HG02678 (cell line): Measurements from ENCODE around the gene HK2.
A peak's percentile ranks its signal among the peaks of the same experiment; 100 is the strongest.

ENCODE experiments used
- ATAC-seq: cut with Tn5 transposase; IDR thresholded peaks from one replicate; pipeline ENCODE4 v1.9.1; 2021; ENCODE audit warnings: mild to moderate bottlenecking, moderate library complexity; ENCODE audit not compliant: unreplicated experiment

Gene HK2

DNA sequence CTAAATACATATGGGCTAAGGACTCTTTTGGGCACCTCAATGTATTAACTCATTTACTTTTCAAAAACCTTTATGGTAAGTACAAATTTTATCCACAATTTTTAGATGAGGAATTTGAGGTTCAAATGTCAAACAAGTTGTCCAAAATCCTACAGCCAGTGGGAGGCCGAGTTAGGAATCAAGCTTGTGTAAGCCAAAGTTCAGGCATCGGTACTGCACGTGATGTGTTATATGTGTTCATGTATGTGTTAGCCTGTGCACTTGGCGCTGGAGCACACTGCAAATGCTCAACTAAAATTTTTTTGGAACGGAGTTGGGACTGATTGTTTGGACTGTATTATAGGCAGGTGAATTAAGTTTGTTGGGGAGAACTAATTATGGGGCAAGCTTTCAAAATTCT, 22.7 kb downstream of the HK2 start:
- ATAC-seq: no peak

DNA sequence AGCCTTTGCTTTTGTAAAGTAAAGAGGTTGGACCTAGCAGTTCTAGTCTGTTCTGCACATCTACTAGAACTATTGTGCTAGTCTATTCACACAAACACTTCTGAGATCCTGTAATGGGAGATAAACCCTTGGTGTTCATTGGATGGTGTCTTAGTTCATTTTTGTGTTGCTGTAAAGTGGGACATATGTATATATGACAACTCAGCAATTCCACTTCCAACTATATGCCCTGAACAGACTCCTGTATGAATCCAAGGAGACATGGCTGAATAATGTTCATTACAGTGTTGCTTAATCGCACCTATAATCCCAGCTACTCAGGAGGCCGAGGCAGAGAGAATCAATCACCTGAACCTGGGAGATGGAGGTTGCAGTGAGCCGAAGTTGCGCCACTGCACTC, 23.3 kb downstream of the HK2 start:
- ATAC-seq: no peak

DNA sequence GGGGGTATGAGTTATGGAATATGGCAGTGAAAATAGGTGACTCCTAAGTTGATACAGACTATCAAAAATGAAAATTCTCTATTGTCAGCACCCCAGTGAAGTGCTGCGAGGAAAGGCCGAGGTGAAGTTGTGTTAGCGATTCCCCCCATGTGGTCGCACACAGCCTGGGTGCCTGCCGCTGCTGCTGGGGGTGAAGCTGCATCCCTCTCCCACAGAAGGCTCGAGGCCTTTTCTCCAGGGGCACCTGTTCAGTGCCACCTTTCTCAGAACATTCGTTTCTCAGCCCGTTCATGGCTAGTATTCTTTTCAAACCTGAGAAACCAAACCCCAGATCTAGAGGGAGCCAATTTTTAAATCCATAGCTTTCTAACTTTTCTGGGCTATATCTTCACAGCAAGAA, 23.8 kb downstream of the HK2 start:
- ATAC-seq: no peak

DNA sequence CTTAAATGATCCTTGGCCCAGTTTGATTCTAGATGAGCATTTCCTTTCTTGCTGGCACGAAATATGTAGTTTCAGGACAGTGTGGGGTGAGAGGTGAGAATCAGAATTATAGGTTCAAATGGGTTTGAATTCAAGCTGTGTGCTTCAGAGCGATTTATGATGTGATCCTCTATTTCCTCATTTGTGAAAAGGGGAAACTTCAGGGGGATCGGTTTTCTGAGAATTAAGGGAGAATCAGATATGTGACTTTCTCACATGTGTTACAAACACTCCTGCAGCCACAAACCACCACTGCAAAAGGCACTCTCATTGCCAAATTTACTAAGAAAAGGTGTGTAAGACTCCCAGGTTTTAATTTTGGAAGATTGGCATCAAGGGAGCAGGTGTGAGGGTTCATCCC, 24.4 kb downstream of the HK2 start:
- ATAC-seq: no peak

DNA sequence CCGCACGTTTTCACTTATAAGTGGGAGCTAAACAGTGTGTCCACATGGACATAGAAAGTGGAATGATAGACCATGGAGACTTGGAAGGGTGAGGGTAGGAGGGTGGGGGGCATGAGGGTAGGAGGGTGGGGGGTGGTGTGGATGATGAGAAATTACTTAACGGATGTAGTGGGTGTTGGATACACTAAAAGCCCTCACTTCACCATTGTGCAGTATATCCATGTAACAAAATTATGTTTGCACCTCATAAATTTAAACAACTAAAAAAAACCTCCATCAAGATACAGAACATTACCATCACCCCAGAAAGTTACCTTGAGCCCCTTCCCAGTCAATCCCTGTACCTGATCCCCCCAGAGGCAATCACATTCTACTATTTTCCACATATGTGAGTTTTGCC, 26.2 kb downstream of the HK2 start:
- no peak for ATAC-seq

DNA sequence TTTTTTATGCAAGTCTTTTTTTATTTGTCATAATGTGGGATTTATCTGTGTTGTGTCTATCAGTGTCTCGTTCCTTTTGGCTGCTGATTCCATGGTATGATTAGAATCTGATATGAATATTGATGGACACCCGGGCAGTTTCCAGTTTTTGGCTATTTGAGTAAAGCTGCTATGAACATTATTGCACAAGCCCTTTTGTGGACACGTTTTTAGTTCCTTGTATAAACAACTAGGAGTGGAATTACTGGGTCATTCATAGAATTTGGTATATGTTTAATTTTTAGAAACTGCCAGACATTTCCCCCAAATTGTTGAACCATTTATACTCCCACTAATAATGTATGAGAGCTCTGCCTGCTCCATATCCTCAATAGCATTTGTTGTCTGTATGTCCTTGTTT, 26.6 kb downstream of the HK2 start:
- no peak for ATAC-seq

DNA sequence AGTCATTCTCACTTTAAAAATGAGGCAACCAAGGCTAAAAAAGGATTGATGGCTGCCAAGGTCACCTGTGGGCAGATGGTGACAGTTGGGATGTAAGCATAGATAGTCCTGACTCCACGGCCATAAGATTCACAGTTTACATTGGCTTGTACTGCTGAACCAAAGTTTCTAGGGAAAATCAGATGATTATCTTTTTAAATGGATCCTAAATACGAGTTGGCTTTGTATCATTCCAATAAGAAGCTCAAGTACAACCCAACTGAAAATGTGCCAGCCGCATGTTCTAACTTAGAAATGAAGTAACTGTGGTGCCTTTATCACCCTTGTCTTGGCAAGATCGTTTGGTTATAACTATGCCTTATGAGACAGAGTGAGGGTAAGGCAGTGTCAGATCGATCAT, 27.6 kb downstream of the HK2 start:
- ATAC-seq: no peak

DNA sequence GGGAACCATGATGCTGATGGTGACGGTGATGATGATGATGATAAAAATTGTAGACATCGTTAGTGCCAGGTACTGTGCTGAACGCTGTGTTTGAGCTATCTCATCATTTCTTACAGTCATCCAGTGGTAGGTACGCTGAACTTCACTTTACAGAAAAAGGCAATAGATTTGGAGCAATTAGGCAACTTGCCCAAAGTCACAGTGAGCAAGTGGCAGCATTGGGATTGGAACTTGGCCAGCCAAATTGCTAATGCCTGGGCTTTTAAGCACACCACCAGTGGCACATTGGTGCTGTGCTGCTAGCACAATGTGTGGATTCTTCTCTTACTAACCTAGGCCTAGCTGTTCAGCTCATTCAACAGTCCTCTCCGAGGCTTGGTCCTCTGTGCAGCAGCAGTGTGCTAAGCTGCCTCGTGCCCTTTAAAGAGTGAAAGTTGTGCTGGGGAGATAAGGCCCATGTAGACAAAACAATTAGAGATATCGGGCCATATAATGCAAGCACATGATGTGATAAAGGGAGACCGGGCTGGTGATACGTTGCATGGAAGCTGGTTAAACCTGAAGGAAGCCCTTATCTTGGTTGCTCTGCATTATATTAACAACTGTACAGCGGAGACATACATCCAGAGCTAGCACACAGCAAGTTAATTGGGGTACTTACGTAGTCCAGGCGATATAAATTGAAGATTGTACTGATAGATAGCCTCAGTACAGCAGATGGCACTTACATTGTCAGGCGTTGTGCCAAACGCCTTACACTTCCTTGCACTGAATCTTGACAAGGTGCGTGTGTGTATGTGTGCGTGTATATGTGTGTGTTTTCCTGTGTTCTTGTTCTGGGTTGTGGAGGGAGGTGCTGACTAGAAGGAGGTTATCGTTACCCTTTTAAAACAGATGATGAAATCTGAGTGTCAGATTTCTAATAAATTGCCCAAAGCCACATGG, 28.4 kb downstream of the HK2 start:
- no peak for ATAC-seq

DNA sequence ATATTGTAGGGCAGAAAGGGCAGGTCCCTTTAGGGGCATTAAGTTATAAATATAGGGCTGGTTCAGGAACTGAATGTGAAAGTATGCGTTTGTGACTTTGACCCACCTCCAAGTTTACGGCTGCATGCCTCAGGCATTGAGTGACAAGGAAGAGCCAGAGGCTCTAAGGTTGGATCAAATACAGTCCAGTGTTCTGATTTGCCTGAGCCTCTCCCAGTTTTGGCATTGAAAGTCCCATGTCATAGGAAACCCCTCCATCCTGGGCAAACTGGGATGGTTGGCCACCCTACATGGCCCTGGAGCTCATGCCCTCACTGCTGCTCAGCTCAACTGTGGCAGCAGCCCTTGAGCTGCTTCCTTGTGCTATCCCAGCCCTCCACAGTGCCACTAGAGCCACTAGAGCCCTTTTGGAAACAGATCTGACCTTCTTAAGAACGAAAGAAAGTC, 29.9 kb downstream of the HK2 start:
- ATAC-seq: peak; percentile 50

DNA sequence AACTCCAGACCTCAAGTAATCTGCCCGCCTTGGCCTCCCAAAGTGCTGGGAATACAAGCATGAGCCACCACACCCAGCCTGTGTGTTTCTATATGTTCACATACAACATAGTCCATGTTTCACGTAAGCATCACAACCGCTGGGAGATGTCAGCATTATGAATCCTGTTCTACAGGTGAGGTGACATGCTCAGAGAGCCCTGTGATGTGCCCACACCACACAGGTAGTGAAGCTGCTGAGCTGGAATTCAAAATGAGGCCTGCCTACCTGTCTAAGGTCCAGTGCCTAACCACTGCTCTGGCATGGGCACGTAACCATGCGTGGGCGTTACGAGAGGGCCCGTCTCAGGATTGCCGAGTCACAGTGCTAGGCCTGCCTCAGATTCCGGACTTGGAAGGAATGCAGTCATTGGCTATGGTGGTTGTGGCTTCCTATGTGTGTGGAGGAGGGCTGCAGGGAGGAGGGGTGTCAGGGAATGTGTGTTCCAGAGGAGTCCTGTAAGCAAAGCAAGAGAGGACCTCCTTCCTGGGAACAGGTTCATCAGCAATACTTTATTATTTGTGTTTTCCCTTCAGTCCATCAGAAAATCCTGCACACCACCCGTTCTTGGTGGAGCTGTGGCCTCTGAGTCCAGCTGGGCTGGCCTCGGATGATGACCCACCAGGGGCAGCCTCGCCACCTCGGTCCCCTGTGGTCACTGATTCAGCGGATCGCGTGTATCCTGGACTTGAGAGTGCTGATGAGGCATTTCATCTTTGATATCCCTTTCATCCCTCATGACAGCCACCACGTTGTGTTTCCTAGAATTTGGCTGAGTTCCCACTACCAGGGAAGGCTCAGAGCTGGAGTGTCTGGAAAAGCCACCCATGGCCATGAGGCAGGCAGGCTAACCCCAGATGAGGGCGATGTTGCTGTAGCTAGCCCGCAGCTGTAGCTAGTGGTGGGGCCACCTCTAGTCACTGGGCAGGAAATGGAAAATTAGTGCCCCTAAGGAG, 31.1 kb downstream of the HK2 start:
- ATAC-seq: no peak

DNA sequence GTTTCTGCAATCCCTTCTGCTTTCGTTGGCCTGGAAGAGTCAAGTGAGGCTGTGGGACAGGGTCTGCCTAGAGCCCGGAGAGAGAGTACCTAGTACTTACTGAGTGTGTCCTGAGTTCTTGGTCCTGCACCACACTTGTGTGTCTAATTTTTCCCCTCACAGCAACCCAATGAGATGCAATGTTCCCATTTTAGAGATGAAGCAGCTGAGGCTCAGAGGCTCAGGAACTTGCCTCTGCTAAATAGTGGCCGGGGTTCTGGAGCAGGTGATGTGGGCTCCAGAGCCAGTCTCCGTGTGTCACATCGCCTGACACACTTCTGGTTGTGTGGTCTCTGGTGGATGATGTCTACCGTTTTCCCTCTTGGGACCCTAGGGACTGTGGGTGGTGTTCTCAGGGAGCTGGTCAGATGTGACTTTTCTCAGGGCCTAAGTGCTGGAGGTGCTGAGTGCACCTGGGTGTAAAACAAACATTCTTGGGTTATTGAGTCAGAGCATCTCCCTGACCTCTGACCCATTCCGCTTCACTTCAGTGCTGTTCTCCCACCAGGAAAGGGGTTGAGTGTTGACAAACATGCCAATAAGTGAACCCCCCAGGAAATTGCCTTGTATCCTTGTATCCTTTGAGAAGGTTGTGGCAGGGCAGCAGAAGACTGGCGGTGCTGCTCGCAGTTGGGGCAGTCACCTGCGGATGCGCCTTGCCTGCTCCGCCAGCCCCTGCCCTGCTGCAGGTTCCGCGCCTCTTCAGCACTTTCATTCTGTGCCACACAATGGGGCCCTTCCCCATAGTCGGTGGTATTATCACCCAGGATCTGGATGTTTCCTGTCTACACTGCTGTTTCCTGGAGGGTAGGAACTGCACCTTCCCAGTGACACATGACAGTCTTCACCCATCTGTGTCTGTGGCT, 32.1 kb downstream of the HK2 start:
- no peak for ATAC-seq

DNA sequence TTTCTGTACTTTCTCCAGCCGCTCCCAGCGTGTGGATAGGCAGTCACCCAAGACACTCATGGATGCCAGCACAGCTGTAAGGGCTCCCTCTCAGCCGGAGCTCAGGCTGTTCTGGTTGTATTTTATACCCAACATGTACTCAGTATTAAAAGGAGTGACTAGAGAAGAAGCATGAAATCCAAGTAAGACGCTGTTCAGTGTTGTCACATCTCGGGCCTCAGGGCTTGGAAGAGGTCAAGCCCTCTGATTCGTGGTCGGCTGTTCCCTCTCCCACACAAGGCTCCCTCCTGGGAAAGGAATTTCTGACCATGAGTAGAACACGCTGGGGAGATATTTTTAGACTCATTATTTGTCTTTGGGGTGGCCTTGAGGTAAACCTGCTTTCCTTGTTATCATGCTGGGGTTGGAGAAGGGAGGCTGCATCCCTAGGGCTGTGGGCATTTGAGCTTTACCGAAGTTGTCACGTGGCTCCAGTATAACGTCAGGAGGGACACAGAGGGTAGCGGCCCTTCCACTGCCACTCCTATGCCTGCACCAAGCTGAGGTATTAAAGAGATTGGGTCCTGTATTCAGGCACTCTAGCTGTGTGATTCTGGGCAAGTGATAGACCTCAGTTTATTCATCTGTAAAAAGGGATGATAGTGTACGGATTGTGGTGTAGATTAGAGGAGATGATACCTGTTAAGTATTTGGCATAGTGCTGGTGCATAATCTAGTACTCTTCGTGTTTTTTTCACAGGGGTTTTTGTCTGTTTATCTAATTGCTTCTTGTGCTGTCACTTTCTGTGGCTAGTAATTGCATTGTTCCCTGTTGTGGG, 34.1 kb downstream of the HK2 start:
- ATAC-seq: no peak

DNA sequence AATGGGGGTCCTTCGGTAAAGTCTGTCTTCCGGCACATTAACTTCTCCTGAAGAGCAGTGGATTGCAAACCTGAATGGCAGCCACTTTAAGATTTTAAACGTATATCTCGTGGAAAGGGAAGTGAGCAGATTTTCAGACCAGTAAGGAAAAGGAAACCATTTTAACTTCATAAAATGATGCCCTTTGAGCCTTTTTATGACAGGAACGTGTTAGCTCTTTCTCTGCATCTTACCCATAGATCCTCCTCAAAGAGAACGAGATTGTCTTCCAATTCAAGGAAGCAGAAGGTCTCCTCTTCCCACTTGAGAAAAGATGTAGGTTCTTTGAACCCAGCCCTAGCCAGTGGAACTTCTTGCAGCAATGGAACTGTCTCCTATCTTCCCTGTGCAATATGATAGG, 35.6 kb downstream of the HK2 start:
- no peak for ATAC-seq

DNA sequence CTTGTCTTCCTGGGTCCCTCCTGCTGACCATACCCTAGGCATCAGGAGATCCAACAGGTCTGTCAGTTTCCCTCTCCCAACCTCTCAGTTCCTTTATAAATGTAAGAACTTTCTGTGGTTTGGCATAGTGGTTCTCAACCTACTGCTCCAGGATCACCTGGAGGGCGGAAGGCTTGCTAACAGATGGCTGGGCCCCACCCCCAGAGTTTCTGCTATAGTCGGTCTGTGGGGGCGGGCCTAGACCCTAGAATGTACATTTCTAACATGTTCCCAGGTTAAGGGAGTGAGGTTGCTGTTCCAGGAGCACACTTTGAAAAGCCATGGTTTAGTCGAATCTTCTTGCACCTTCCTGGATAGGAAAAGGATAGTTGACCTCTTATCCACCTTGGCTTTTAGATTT, 37.0 kb downstream of the HK2 start:
- ATAC-seq: no peak

DNA sequence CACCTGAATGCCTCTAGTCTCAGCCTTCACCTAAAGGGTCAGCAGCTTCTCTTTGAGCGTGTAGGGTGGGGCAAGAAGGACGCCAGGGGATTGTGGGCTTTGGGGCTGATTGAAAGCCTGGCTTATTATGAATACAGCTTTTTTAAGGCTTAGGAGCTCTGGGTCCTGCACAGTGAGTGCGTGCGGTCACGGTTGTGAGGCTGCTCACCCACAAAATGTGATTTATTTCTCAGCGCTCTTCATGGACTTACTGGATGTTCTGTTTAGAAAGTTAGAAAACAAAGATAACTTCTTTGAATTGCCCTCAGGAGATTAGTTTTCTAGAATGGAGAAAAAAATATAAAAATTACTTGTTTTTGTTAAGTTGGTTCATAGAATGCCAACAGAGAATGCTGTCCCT, 37.5 kb downstream of the HK2 start:
- ATAC-seq: no peak

DNA sequence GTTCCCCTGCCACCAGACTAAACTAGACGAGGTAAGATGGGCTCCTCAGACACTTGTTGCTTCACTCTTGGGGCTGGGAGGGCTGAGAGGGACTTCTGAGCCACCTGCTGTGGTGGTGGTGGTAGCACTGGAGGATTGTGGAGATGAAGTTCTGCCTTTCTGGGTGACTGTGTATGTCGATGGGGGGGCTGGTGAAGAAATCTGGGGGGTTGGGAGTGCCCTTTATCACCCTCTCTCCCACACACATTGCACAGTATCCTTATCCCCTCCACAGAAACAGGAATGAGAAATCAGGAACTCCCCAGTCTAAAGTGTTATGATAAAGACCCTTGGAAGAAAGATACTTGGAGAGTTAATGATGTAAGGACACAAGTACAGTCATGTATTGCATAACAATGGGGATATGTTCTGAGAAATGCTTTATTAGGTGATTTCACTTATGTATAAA, 38.5 kb downstream of the HK2 start:
- ATAC-seq: no peak

DNA sequence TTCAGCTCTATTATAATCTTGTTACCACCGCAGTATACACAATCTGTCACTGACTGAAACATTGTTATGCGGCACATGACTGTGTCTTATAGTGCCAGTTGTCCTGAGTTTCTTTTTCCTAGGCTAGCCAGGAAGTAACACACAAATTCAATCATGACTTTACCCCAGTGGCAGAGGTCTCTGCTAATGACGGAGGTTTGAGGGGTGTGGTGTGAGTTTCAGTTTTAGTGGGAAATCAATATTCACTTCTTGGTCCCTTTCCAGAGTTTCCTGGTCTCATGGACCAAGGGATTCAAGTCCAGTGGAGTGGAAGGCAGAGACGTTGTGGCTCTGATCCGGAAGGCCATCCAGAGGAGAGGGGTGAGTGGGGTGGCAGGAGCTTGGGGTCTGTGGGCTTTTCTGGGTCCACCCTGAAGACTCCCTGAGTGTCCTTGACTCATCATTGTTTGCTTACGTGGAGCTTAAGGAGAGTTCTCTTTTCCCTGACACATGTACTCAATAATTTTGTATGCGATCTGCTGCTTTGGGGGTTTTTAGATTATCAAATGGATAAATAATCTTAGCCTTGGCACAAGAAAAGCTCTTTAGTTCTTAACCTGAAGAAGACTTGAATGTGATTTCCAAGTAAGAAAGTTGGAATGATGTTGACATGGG, 39.2 kb downstream of the HK2 start:
- no peak for ATAC-seq

DNA sequence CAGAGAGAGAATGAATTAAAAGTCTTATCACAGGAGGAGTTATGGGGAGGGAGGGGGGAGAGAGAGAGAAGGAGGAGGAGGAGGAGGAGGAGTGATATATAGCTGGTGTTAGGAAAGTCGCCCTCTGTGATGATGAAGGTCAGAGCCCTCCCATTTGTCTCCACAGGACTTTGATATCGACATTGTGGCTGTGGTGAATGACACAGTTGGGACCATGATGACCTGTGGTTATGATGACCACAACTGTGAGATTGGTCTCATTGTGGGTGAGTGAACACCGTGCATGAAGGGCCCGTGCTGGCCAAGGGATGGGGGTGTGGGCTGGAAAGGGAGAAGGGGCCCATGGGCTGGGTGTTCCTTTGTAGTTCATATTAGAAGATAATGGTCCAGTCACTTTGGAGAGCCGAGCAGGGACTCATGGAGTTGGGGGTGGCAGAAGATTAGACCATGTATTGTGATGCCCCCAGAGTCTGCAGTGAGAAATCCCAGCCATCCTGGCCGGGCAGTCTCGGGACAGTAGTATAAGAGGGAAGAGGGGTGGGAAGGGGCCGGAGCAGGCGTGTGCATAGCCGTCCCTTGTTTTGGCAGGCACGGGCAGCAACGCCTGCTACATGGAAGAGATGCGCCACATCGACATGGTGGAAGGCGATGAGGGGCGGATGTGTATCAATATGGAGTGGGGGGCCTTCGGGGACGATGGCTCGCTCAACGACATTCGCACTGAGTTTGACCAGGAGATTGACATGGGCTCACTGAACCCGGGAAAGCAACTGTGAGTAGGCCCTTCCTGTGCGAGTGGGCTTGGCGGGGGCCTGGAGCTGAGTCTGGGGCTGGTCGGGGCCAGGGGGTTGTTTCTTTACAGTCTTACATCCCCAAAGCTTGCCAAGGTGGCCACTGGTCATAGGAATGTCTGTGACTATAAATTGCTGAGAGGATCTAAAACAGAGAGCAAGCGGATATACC, 40.0 kb downstream of the HK2 start:
- no peak for ATAC-seq
